Spinal cord (tissue), 10 donors: ENCODE results near the gene SLC29A3. TPM values are rescaled to one million over a fixed set of nuclear protein-coding genes. Genes with fewer than 3 reads are reported as not detected.

ENCODE experiments used
- DNase-seq, 6 donors: peaks; one replicate each; pipeline versions ENCODE4 v3.0.0 to v3.0.0-alpha.2; 2013 to 2015; ENCODE audit warnings: low spot score in 6 of 6, low read depth in 4 of 6
- H3K27ac ChIP-seq: one replicate; pipeline ENCODE4 v1.5.1; 2013; ENCODE audit warnings: low read depth, low read length, control low read depth
- H3K27me3 ChIP-seq: one replicate; pipeline ENCODE4 v1.6.1; 2013; ENCODE audit warnings: low read length; ENCODE audit not compliant: control insufficient read depth, insufficient read depth
- H3K36me3 ChIP-seq: one replicate; pipeline ENCODE4 v1.6.1; 2013; ENCODE audit warnings: low read length; ENCODE audit not compliant: control insufficient read depth, insufficient read depth
- H3K4me1 ChIP-seq: one replicate; pipeline ENCODE4 v1.6.1; 2013; ENCODE audit warnings: low read length; ENCODE audit not compliant: control insufficient read depth, insufficient read depth
- H3K4me3 ChIP-seq: one replicate; pipeline ENCODE4 v1.5.1; 2013; ENCODE audit warnings: low read depth, low read length, control low read depth
- H3K9me3 ChIP-seq: one replicate; pipeline ENCODE4 v1.6.1; 2013; ENCODE audit warnings: low read length; ENCODE audit not compliant: control insufficient read depth, insufficient read depth
- WGBS: methylation state at CpG from one replicate; pipeline ENCODE4 v1.1.5; 2013; ENCODE audit warnings: missing lambda C conversion rate; ENCODE audit not compliant: insufficient coverage; 5-methylcytosine and 5-hydroxymethylcytosine counted together
- polyA plus RNA-seq, 2 donors: library from polyadenylated mRNA; unstranded; fragments of 120-200 nt; gene quantifications; one replicate each; pipeline ENCODE4 v1.2.1, GENCODE V29; 2013; ENCODE audit not compliant: insufficient read length in 2 of 2
- total RNA-seq, 2 donors: library from RNA; depleted of rRNA in 1 of 2; stranded (reverse); fragments of 120-200 nt in 1 of 2; fragments of >200 nt in 1 of 2; gene quantifications; one replicate each; pipeline versions ENCODE4 v1.2.3 to v1.2.4, GENCODE V29; 2013 to 2014
- donor health status: healthy.

The SLC29A3 gene
- total and polyA plus RNA-seq, 4 donors: 2.7 to 9.3 (median 6.1) TPM

- no peaks in the 10 kb centered on the region for H3K36me3 ChIP-seq
These were observed 2.3 kb upstream of the SLC29A3 start for GRCh38 chr10:71316786-71317160.

GRCh38 chr10:71317739-71318138 is 1.3 kb upstream of the SLC29A3 start:
- Histone ChIP-seq H3K36me3 (peaks cover 3% of the 10 kb centered on the region), H3K27me3 (no peaks in the 10 kb centered on the region), H3K27ac (no peak overlapping the region), H3K4me3 (no peak overlapping the region), H3K4me1 (peaks cover 55% of the 10 kb centered on the region), H3K9me3 (no peaks in the 10 kb centered on the region)
- WGBS: 20% methylated on average over 1 of the region's 6 CpGs
- DNase-seq: peak in 1 of 6 donors; percentile 57

More at GRCh38 chr10:71316786-71317160, 2.3 kb upstream of the SLC29A3 start:
- H3K9me3 ChIP-seq: no peaks in the 10 kb centered on the region
- DNase-seq: peak in 1 of 6 donors; percentile 41
- peaks cover 56% of the 10 kb centered on the region for H3K4me1 ChIP-seq
- H3K4me3 ChIP-seq: no peak overlapping the region
- H3K27ac ChIP-seq: no peak overlapping the region
- 51% methylated on average over 6 of the region's 6 CpGs for WGBS
- H3K27me3 ChIP-seq: no peaks in the 10 kb centered on the region

GRCh38 chr10:71319800-71320392 is 837 bp downstream of the SLC29A3 start:
- peaks cover 5% of the 10 kb centered on the region for H3K36me3 ChIP-seq
- peak overlapping the region; percentile 78 for H3K4me3 ChIP-seq
- no peak for DNase-seq
- H3K27me3 ChIP-seq: no peaks in the 10 kb centered on the region
- H3K27ac ChIP-seq: peak overlapping the region; percentile 71
- H3K9me3 ChIP-seq: no peaks in the 10 kb centered on the region
- peaks cover 40% of the 10 kb centered on the region for H3K4me1 ChIP-seq
- 43% methylated on average over 6 of the region's 8 CpGs for WGBS

- Histone ChIP-seq H3K27me3 (no peaks in the 10 kb centered on the region), H3K36me3 (peaks cover 5% of the 10 kb centered on the region), H3K27ac (no peak overlapping the region), H3K4me3 (no peak overlapping the region), H3K9me3 (no peaks in the 10 kb centered on the region), H3K4me1 (peaks cover 39% of the 10 kb centered on the region)
- DNase-seq: no peak
- WGBS: 80% methylated on average over 5 of the region's 5 CpGs
These were observed 1.5 kb downstream of the SLC29A3 start for GRCh38 chr10:71320592-71320991.

GRCh38 chr10:71321386-71321785 is 2.3 kb downstream of the SLC29A3 start:
- no peaks in the 10 kb centered on the region for H3K9me3 ChIP-seq
- no peak overlapping the region for H3K27ac ChIP-seq
- H3K4me1 ChIP-seq: peaks cover 43% of the 10 kb centered on the region
- 71% methylated on average over 1 of the region's 1 CpG for WGBS
- no peaks in the 10 kb centered on the region for H3K27me3 ChIP-seq
- no peak overlapping the region for H3K4me3 ChIP-seq
- H3K36me3 ChIP-seq: peaks cover 5% of the 10 kb centered on the region
- DNase-seq: no peak

- Histone ChIP-seq H3K4me3 (no peak overlapping the region), H3K9me3 (no peaks in the 10 kb centered on the region), H3K27ac (no peak overlapping the region), H3K27me3 (no peaks in the 10 kb centered on the region), H3K4me1 (peaks cover 35% of the 10 kb centered on the region), H3K36me3 (peaks cover 13% of the 10 kb centered on the region)
- 100% methylated on average over 3 of the region's 4 CpGs for WGBS
- peak in 2 of 6 donors; percentile 47 to 89 for DNase-seq
These were observed 4.3 kb downstream of the SLC29A3 start for GRCh38 chr10:71323407-71323806.

- H3K4me1 ChIP-seq: peaks cover 24% of the 10 kb centered on the region
- H3K9me3 ChIP-seq: no peaks in the 10 kb centered on the region
- H3K27me3 ChIP-seq: no peaks in the 10 kb centered on the region
- H3K4me3 ChIP-seq: no peak overlapping the region
- DNase-seq: no peak
- H3K36me3 ChIP-seq: peaks cover 13% of the 10 kb centered on the region
- WGBS: 85% methylated on average over 9 of the region's 9 CpGs
- no peak overlapping the region for H3K27ac ChIP-seq
These were observed 5.7 kb downstream of the SLC29A3 start for GRCh38 chr10:71324743-71325142.

- WGBS: no CpG with 5 or more reads among the region's 6 CpGs
- H3K4me3 ChIP-seq: no peak overlapping the region
- peaks cover 13% of the 10 kb centered on the region for H3K36me3 ChIP-seq
- no peak for DNase-seq
- H3K27me3 ChIP-seq: no peaks in the 10 kb centered on the region
- H3K4me1 ChIP-seq: peaks cover 19% of the 10 kb centered on the region
- no peak overlapping the region for H3K27ac ChIP-seq
- H3K9me3 ChIP-seq: no peaks in the 10 kb centered on the region
These were observed 6.2 kb downstream of the SLC29A3 start for GRCh38 chr10:71325267-71325666.

GRCh38 chr10:71326464-71326881 is 7.4 kb downstream of the SLC29A3 start:
- no peak overlapping the region for H3K27ac ChIP-seq
- H3K36me3 ChIP-seq: peaks cover 13% of the 10 kb centered on the region
- H3K27me3 ChIP-seq: no peaks in the 10 kb centered on the region
- peaks cover 13% of the 10 kb centered on the region for H3K4me1 ChIP-seq
- no peak overlapping the region for H3K4me3 ChIP-seq
- 44% methylated on average over 16 of the region's 16 CpGs for WGBS
- DNase-seq: peak in 3 of 6 donors; percentile 36 to 87 (median 50)
- no peaks in the 10 kb centered on the region for H3K9me3 ChIP-seq

- no peak for DNase-seq
- Histone ChIP-seq H3K36me3 (peaks cover 14% of the 10 kb centered on the region), H3K9me3 (no peaks in the 10 kb centered on the region), H3K27me3 (no peaks in the 10 kb centered on the region), H3K4me1 (peaks cover 29% of the 10 kb centered on the region), H3K27ac (no peak overlapping the region), H3K4me3 (no peak overlapping the region)
- 89% methylated on average over 2 of the region's 4 CpGs for WGBS
These were observed 11.8 kb downstream of the SLC29A3 start for GRCh38 chr10:71330789-71331404.
